ENCODE measurements around the gene TPRA1. TPM values are rescaled to one million over a fixed set of nuclear protein-coding genes. Genes with fewer than 3 reads are reported as not detected.

TPRA1 gene
- total and polyA plus RNA-seq, 2 experiments from 2014 or later = 16.7 to 30.4 TPM

GRCh38 chr3:127588806-127589577 is 1.5 kb downstream of the TPRA1 start:
- Mint-ChIP-seq H3K9me3 (no peaks in the 10 kb centered on the region), H3K27ac (no peak overlapping the region), H3K4me1 (peaks cover 23% of the 10 kb centered on the region), H3K4me3 (peak overlapping the region; percentile 85), H3K36me3 (ENCODE audit: low read depth) (no peaks in the 10 kb centered on the region; the same call in 2 of the 3 replicates), H3K27me3 (ENCODE audit: insufficient read depth, low read depth, poor library complexity) (peaks cover 22% of the 10 kb centered on the region)
- Histone ChIP-seq H3K36me3 (ENCODE audit: insufficient read depth) (no peaks in the 10 kb centered on the region), H4K20me1 (replicated peaks; ENCODE audit: insufficient read depth) (peaks cover 4% of the 10 kb centered on the region; the same call in 1 of the 2 replicates), H3K9me2 (ENCODE audit: insufficient read depth) (no peaks in the 10 kb centered on the region), H2AFZ (no peak overlapping the region), H3K27me3 (ENCODE audit: insufficient read depth) (peaks cover 5% of the 10 kb centered on the region; the same call in 1 of the 2 replicates), H3K4me1 (ENCODE audit: insufficient read depth) (peaks cover 13% of the 10 kb centered on the region), H3F3A (replicated peaks; ENCODE audit: low read depth) (peaks cover 8% of the 10 kb centered on the region), H3K4me3 (peak overlapping the region; percentile 80), H3K79me2 (replicated peaks; ENCODE audit: insufficient read depth) (peaks cover 21% of the 10 kb centered on the region), H3K4me2 (peak overlapping the region; percentile 89), H3K27ac (ENCODE audit: low read depth) (no peak overlapping the region)
- ATAC-seq (no peak), DNase-seq (ENCODE audit: low spot score) (no peak)
- TF ChIP-seq POLR2AphosphoS5 (IDR thresholded peaks at IDR 0.05; ENCODE audit: low read depth) (no peak), REST (IDR thresholded peaks at IDR 0.05; ENCODE audit: unreplicated experiment) (no peak), STAT1 (IDR thresholded peaks at IDR 0.05; ENCODE audit: unreplicated experiment) (no peak), EZH2phosphoT487 (IDR thresholded peaks at IDR 0.05; ENCODE audit: unreplicated experiment) (no peak), JUNB (IDR thresholded peaks at IDR 0.05; ENCODE audit: unreplicated experiment) (no peak), CTCF (conservative IDR thresholded peaks at IDR 0.05; ENCODE audit: low read depth in 2 of 2) (no peak), NANOG (IDR thresholded peaks at IDR 0.05; ENCODE audit: borderline replicate concordance) (no peak), CREB1 (CRISPR knock-in tag; IDR thresholded peaks at IDR 0.05; ENCODE audit: low read depth) (no peak), ETS1 (IDR thresholded peaks at IDR 0.05) (no peak), ZNF462 (CRISPR knock-in tag; IDR thresholded peaks at IDR 0.05) (no peak), ZNF114 (CRISPR knock-in tag; IDR thresholded peaks at IDR 0.05) (no peak), ZNF331 (CRISPR knock-in tag; IDR thresholded peaks at IDR 0.05; ENCODE audit: low read depth) (no peak), EZH2 (IDR thresholded peaks at IDR 0.05; ENCODE audit: low read depth, unreplicated experiment) (no peak)
